GM19438 (cell line): Measurements from ENCODE around the gene TBX4.

ENCODE experiments used
- ATAC-seq: cut with Tn5 transposase; IDR thresholded peaks from one replicate; pipeline ENCODE4 v1.9.1; 2021; ENCODE audit warnings: low read depth; ENCODE audit not compliant: unreplicated experiment

TBX4 gene

GRCh38 chr17:61463316-61464129, 11.3 kb downstream of the TBX4 start:
- no peak for ATAC-seq

- no peak for ATAC-seq
These were observed 12.1 kb downstream of the TBX4 start for GRCh38 chr17:61464130-61464842.

DNA sequence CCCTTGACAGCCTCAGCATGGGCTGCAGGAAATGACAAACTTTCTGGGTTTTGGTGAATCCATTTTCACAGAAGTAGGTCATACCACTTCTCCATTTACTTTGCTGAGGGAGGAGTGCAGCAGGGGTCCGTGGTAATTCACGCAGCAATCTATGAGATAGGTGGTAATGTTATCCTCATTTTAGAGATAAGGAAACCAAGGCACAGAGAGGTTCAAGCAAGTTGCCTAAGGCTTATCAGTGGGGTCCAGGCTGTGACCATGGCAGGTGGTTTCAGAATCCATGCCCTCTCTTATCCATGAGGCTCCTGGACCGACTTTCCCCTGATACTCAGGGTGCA, 12.6 kb downstream of the TBX4 start:
- ATAC-seq: no peak

GRCh38 chr17:61465550-61466237, 13.5 kb downstream of the TBX4 start:
- no peak for ATAC-seq

DNA sequence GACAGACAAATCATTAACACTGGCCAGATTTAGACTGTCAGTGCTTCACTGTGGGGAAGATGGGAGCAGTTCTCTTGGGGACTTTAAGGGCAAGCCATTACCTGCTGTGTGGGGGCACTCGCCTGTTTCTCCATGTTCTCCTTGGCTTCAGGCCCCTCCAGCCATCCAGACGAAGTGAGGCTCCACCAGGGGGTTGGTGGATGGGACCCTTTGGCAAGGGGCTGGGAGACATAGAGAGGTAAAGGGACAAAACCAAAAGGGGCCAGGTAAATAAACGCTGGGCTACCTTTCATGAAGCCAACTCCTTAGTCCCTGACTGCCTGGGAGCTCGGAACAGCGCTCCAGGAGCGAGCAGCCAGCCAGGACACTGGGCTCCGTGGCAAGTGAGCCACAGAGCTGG, 14.0 kb downstream of the TBX4 start:
- ATAC-seq: no peak

DNA sequence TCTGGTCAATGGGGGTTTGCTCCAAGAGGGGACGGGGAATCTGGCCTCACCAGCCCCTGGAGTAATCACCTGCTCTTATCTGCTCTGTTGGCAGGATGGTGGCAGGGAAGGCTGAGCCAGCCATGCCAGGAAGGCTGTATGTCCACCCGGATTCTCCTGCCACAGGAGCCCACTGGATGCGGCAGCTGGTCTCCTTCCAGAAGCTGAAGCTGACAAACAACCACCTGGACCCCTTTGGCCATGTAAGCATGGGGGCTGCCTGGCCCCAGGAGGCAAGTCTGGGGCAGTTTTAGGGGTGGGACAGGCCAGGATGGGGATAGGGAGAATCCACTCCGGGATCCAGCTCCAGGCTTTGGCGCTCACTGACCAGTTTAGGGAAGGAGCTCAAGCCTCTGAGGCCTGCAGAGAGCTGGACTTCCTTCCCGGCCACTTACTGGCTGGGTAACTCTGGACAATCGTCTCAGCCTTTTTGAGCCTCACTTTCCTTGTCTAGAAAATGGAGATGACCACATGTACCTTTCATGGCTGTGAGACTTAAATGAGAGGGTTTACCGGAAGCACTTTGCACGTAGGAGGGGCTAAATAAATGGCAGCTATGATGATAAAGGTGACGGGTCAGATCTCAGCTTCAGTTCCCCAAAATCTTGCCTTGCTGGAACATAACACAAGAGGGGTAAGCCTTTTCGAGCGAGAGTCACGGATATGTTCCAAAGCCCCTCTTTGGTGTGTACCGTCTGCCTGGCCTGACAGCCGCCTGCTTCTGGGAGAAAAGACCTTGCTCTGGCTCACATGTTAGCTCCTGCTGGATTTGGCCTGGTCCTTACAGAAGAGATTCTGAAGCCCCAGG, 15.4 kb downstream of the TBX4 start:
- no peak for ATAC-seq

GRCh38 chr17:61468263-61468907, 16.2 kb downstream of the TBX4 start:
- ATAC-seq: no peak

- ATAC-seq: no peak
These were observed 17.3 kb downstream of the TBX4 start for GRCh38 chr17:61469474-61469873.

DNA sequence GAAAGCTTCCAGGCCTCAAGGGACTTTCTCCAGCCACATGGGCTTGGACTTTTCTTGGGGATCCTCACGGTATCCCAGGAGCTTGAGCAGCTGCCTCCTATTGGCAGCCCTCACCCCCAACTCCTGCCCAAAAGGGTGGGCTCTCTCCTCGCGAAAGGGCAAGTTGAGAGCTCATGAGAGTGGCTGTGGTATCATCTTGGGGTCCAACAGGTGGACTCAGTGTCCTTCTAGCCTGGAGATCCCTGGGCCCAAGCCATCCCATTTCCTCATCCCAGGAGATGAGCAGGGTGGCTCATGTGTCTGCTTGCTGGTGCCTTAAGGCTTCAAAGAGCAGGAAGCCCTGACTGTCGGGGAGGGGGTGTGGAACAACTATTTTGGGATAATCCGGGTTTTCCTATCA, 17.7 kb downstream of the TBX4 start:
- no peak for ATAC-seq

- ATAC-seq: no peak
These were observed 18.4 kb downstream of the TBX4 start for GRCh38 chr17:61470530-61471136.

- no peak for ATAC-seq
These were observed 22.2 kb downstream of the TBX4 start for GRCh38 chr17:61474235-61474927.

DNA sequence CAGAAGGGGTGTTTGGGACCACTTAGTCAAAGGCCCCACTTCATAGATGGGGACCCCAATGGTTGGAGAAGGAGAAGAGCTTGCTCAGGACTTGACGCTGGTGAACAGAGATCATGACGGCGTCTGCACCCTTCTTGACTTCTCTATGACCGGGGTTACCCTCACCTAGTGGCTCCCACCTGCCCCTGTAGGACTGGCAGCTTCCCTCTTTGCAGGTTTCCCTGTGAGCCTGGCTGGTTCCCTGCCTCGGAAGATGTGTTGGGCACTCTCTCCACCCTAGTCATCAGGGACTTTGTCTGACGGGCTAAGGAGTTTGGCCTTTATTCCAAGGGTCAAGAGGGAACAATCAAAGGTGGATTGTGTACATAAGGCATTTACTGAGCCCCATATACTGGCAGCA, 22.7 kb downstream of the TBX4 start:
- no peak for ATAC-seq

DNA sequence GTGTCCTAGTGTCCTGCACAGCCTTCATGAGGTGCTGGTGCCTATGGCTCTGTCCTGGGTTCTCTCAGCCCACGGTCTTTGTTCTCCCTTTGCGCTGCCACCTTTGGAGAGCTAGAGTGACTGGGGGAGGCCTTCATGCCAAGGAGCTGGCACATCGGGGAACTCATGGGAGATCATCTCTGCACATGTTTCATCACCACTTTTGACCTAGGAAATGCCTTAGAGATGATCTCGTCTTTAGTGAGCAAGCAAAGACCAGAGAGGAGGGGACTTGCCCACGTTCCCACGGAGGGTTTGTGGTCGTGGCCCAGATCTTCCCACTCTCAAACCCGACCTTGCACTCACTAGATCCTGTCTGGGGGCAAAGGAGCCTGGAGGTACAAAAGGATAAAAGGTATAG, 23.5 kb downstream of the TBX4 start:
- no peak for ATAC-seq

DNA sequence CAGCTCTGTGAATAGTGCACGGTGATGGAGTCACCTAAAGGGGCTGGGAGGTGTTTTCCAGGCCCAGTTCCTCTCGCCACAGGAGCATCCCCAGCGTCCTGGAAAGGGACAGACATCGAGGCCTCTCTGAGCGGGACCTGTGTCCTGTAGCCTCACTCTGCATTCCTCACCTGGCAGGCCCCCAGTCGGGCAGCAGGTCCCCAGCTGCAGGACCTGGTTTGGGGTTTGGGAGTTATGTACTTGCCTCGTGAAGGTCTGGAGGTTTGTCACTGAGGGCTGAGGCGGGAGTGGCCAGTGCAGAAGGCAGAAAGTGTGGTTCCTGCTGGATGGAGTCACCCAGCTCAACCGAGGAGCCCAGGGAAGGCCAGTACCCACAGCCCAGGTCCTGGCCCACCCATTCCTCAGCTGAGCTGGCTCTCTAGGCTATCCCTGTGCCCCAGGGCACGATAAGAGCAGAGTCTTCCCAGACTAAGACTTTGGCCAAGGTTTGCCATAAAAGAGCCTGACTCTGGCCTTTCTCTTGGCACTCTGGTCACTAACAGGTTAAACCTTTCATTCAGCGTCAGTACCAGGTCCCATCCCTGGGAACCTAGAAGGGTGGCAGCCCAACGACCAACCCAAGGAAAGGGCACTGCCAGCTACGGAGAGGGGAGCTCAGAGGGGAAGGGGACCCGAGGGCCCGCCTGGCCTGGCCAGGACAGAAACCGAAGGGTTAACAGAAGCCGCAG, 24.4 kb downstream of the TBX4 start:
- ATAC-seq: no peak

GRCh38 chr17:61477204-61477834, 25.1 kb downstream of the TBX4 start:
- no peak for ATAC-seq

DNA sequence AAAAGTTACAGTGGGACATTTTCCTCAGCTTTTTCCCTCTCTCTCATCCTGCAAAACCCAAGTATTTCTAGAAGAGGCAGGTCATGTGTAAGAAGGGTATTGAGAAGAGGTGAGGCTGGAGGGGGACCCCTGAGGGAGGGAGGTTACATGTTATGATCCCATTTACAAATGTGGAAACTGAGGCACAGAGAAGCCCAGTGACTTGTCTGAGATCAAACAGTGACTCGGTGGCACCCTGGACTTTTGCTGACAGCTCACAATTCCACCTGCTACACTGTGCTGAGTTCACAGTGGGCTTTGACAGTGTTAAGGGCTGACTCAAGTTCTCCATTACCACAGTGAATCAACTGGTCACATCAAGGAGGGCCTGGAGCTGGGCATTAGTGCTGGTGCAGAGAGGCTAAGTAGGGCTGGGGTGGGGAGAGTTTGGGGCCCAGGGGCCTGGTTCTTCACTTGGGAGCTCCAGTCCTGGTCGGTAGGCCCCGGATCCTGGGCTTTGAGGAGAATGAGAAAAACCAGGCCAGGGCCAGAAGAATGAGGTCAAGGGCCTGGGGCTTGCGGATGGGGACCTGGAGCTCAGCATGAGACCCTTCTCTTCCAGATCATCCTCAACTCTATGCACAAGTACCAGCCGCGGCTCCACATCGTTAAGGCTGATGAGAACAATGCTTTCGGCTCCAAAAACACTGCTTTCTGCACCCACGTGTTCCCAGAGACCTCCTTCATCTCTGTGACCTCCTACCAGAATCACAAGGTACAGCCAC, 26.0 kb downstream of the TBX4 start:
- ATAC-seq: no peak

- no peak for ATAC-seq
These were observed 26.7 kb downstream of the TBX4 start for GRCh38 chr17:61478790-61479492.
